Measurements from ENCODE around the gene NDUFS6. TPM values are rescaled to one million over a fixed set of nuclear protein-coding genes. Genes with fewer than 3 reads are reported as not detected.

Gene NDUFS6
- total RNA-seq, result 33.3 TPM
- 100 to 1,000 TPM in 1 of 8 donors, 10 to 100 TPM in 7; 75.7 to 100 (median 86.2) TPM for polyA plus RNA-seq (ENCODE audit: insufficient read depth in 1 of 8, insufficient read length in 8 of 8, low replicate concordance in 1 of 8)
- long read RNA-seq, donor 1, transcript NDUFS6-201 (4 exons, 1,082 nt), result major isoform, 29 of 34 reads
- long read RNA-seq, donor 1, partial matches to known transcripts, result 5 of 34 reads
- long read RNA-seq, donor 1, other reads (novel, unspliced or antisense), result 0 of 34 reads
- long read RNA-seq, donor 2, transcript NDUFS6-201 (4 exons, 1,082 nt), result major isoform, 6 of 7 reads
- long read RNA-seq, donor 2, partial matches to known transcripts, result 0 of 7 reads
- long read RNA-seq, donor 2, other reads (novel, unspliced or antisense), result 0 of 7 reads
- long read RNA-seq, donor 3, transcript NDUFS6-201 (4 exons, 1,082 nt), result major isoform, 42 of 52 reads
- long read RNA-seq, donor 3, partial matches to known transcripts, result 6 of 52 reads
- long read RNA-seq, donor 3, other reads (novel, unspliced or antisense), result 0 of 52 reads
- long read RNA-seq, donor 4, transcript NDUFS6-201 (4 exons, 1,082 nt), result major isoform, 48 of 55 reads
- long read RNA-seq, donor 4, partial matches to known transcripts, result 0 of 55 reads
- long read RNA-seq, donor 4, other reads (novel, unspliced or antisense), result 7 of 55 reads
- long read RNA-seq, donor 5, transcript NDUFS6-201 (4 exons, 1,082 nt), result major isoform, 115 of 154 reads
- long read RNA-seq, donor 5, partial matches to known transcripts, result 27 of 154 reads
- long read RNA-seq, donor 5, other reads (novel, unspliced or antisense), result 10 of 154 reads
- long read RNA-seq, donor 6, transcript NDUFS6-201 (4 exons, 1,082 nt), result major isoform, 98 of 137 reads
- long read RNA-seq, donor 6, partial matches to known transcripts, result 38 of 137 reads
- long read RNA-seq, donor 6, other reads (novel, unspliced or antisense), result 0 of 137 reads
- long read RNA-seq, donor 7, transcript NDUFS6-201 (4 exons, 1,082 nt), result major isoform, 86 of 107 reads
- long read RNA-seq, donor 7, partial matches to known transcripts, result 12 of 107 reads
- long read RNA-seq, donor 7, other reads (novel, unspliced or antisense), result 6 of 107 reads
- long read RNA-seq, donor 8, transcript NDUFS6-201 (4 exons, 1,082 nt), result major isoform, 56 of 73 reads
- long read RNA-seq, donor 8, partial matches to known transcripts, result 15 of 73 reads
- long read RNA-seq, donor 8, other reads (novel, unspliced or antisense), result 0 of 73 reads
- long read RNA-seq, donor 9, transcript NDUFS6-201 (4 exons, 1,082 nt), result major isoform, 60 of 83 reads
- long read RNA-seq, donor 9, partial matches to known transcripts, result 23 of 83 reads
- long read RNA-seq, donor 9, other reads (novel, unspliced or antisense), result 0 of 83 reads
- long read RNA-seq, donor 10, transcript NDUFS6-201 (4 exons, 1,082 nt), result major isoform, 80 of 111 reads
- long read RNA-seq, donor 10, partial matches to known transcripts, result 23 of 111 reads
- long read RNA-seq, donor 10, other reads (novel, unspliced or antisense), result 5 of 111 reads
- long read RNA-seq, donor 11, transcript NDUFS6-201 (4 exons, 1,082 nt), result major isoform, 54 of 67 reads
- long read RNA-seq, donor 11, partial matches to known transcripts, result 6 of 67 reads
- long read RNA-seq, donor 11, other reads (novel, unspliced or antisense), result 5 of 67 reads

- under 1% methylated on average over 65 of the region's 69 CpGs for WGBS (ENCODE audit: insufficient coverage)
- Histone ChIP-seq H3K36me3 (ENCODE audit: control insufficient read depth, insufficient read depth, low read length) (peaks cover 57% of the 10 kb centered on the region), H3K27ac (ENCODE audit: low read length) (peak within 1 kb of the TSS; percentile 89), H3K4me1 (ENCODE audit: control insufficient read depth, insufficient read depth, low read length) (peaks cover 17% of the 10 kb centered on the region), H3K9me3 (replicated peaks; ENCODE audit: control insufficient read depth, low read depth, low read length) (no peaks in the 10 kb centered on the region), H3K4me3 (ENCODE audit: low read length) (peak within 1 kb of the TSS; percentile 98), H3K27me3 (ENCODE audit: control insufficient read depth, insufficient read depth, low read length) (no peaks in the 10 kb centered on the region)
- peak; percentile 84 for DNase-seq
Observed at GRCh38 chr5:1801222-1801966, at the start of gene NDUFS6. Gene NDUFS6 (plus strand): TSS chr5:1801407. CDS start chr5:1801418, 11 bp downstream.

DNA sequence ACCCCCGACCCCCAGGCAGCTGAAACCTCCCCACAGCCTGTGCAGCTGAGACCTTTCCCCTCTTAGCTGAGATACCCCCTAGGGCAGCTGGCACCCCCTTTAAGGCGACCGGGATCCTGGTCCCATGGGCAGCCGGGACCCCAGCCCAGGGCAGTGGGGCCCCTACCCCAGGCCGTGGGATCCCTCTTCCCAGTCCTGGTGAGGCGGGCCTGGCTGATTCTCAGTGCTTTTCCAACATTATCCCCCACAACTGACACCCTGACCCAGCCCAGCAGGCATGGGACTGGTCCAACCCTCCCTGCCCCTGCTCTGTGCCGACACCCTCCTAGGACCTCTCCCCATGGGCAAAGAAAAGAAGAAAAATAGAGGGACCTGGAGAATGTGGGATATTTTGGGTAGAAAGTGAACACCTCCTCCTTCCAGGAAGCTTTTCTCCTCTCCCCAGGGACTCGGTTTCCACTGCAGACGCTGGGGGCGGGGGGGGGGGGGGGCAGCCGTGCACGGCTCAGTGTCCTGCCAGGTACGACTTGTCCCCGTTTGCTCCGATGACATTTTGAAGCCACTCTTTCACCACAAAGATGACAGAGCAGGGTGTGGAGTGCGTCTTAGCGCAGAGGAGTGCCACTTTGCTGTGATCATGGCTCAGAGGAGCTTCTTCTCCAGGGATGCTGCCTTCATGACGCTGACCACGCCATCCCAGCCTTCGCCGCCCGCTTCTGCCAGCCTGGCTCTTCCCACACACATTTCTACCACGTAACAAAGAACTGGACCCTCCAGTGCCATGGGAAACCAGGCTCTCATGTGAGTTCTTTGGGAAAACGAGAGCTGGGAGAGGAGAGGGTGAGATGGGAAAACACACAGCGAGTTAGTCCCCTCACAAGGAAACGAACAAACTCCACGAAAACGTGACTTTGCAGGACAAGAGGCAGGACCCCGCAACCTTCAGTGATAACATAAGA, 49.1 kb upstream of the NDUFS6 start:
- Histone ChIP-seq H3K27me3 (ENCODE audit: control insufficient read depth, insufficient read depth, low read length) (peaks cover 14% of the 10 kb centered on the region), H3K4me3 (ENCODE audit: low read length) (no peak overlapping the region), H3K27ac (ENCODE audit: low read length) (no peak overlapping the region), H3K4me1 (ENCODE audit: control insufficient read depth, insufficient read depth, low read length) (no peaks in the 10 kb centered on the region), H3K9me3 (replicated peaks; ENCODE audit: control insufficient read depth, low read depth, low read length) (no peaks in the 10 kb centered on the region), H3K36me3 (ENCODE audit: control insufficient read depth, insufficient read depth, low read length) (no peaks in the 10 kb centered on the region)
- WGBS (ENCODE audit: insufficient coverage), result 85% methylated on average over 13 of the region's 29 CpGs
- no peak for DNase-seq

GRCh38 chr5:1752881-1753280, 48.3 kb upstream of the NDUFS6 start:
- H3K36me3 ChIP-seq (ENCODE audit: control insufficient read depth, insufficient read depth, low read length), result no peaks in the 10 kb centered on the region
- DNase-seq, result no peak
- H3K27ac ChIP-seq (ENCODE audit: low read length), result no peak overlapping the region
- no peak overlapping the region for H3K4me3 ChIP-seq (ENCODE audit: low read length)
- no peaks in the 10 kb centered on the region for H3K4me1 ChIP-seq (ENCODE audit: control insufficient read depth, insufficient read depth, low read length)
- no peaks in the 10 kb centered on the region for H3K9me3 ChIP-seq (replicated peaks; ENCODE audit: control insufficient read depth, low read depth, low read length)
- H3K27me3 ChIP-seq (ENCODE audit: control insufficient read depth, insufficient read depth, low read length), result peaks cover 14% of the 10 kb centered on the region
- 61% methylated on average over 14 of the region's 16 CpGs for WGBS (ENCODE audit: insufficient coverage)

- Histone ChIP-seq H3K27me3 (ENCODE audit: control insufficient read depth, insufficient read depth, low read length) (peaks cover 14% of the 10 kb centered on the region), H3K9me3 (replicated peaks; ENCODE audit: control insufficient read depth, low read depth, low read length) (no peaks in the 10 kb centered on the region), H3K4me1 (ENCODE audit: control insufficient read depth, insufficient read depth, low read length) (no peaks in the 10 kb centered on the region), H3K27ac (ENCODE audit: low read length) (no peak overlapping the region), H3K4me3 (ENCODE audit: low read length) (no peak overlapping the region), H3K36me3 (ENCODE audit: control insufficient read depth, insufficient read depth, low read length) (no peaks in the 10 kb centered on the region)
- WGBS (ENCODE audit: insufficient coverage), result 79% methylated on average over 8 of the region's 8 CpGs
- DNase-seq, result no peak
Observed at GRCh38 chr5:1753490-1753889, 47.7 kb upstream of the NDUFS6 start.

DNA sequence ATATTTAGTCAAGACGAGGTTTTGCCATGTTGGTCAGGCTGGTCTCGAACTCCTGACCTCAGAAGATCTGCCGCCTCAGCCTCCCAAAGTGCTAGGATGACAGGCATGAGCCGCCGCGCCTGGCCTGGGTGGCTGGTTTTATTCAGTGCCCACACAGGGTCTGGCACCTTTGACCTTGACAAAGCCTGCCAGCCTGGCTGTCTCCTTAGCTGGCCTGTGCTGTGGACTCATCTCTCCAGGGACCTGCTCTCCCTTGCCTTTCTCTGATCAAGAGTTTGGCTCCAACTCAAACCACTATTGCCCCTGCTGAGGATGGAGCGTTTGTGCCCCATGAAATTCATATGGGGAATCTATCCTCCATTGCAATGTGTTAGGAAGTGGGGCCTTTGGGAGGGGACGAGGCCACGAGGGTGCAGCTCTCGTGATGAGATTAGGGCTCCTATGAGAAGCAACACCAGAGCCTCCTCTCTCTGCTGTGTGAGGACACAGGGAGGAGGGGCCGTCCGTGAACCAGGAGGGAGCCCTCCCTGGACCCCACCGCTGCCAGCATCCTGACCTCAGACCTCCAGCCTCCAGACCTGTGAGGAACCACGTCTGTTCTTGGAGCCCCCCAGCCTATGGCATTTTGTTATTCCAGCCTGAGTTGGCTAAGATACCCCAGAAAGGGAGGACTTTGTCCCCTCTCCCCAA, 46.5 kb upstream of the NDUFS6 start:
- DNase-seq, result no peak
- WGBS (ENCODE audit: insufficient coverage), result 79% methylated on average over 11 of the region's 14 CpGs
- H3K4me3 ChIP-seq (ENCODE audit: low read length), result no peak overlapping the region
- no peaks in the 10 kb centered on the region for H3K4me1 ChIP-seq (ENCODE audit: control insufficient read depth, insufficient read depth, low read length)
- no peak overlapping the region for H3K27ac ChIP-seq (ENCODE audit: low read length)
- H3K36me3 ChIP-seq (ENCODE audit: control insufficient read depth, insufficient read depth, low read length), result no peaks in the 10 kb centered on the region
- no peaks in the 10 kb centered on the region for H3K9me3 ChIP-seq (replicated peaks; ENCODE audit: control insufficient read depth, low read depth, low read length)
- H3K27me3 ChIP-seq (ENCODE audit: control insufficient read depth, insufficient read depth, low read length), result peaks cover 15% of the 10 kb centered on the region

- Histone ChIP-seq H3K27ac (ENCODE audit: low read length) (no peak overlapping the region), H3K4me1 (ENCODE audit: control insufficient read depth, insufficient read depth, low read length) (no peaks in the 10 kb centered on the region), H3K4me3 (ENCODE audit: low read length) (no peak overlapping the region), H3K9me3 (replicated peaks; ENCODE audit: control insufficient read depth, low read depth, low read length) (no peaks in the 10 kb centered on the region), H3K36me3 (ENCODE audit: control insufficient read depth, insufficient read depth, low read length) (no peaks in the 10 kb centered on the region), H3K27me3 (ENCODE audit: control insufficient read depth, insufficient read depth, low read length) (peaks cover 17% of the 10 kb centered on the region)
- 35% methylated on average over 10 of the region's 14 CpGs for WGBS (ENCODE audit: insufficient coverage)
- peak; percentile 10 for DNase-seq
Observed at GRCh38 chr5:1755321-1755949, 45.8 kb upstream of the NDUFS6 start.

- Histone ChIP-seq H3K27ac (ENCODE audit: low read length) (no peak overlapping the region), H3K4me3 (ENCODE audit: low read length) (no peak overlapping the region), H3K4me1 (ENCODE audit: control insufficient read depth, insufficient read depth, low read length) (no peaks in the 10 kb centered on the region), H3K9me3 (replicated peaks; ENCODE audit: control insufficient read depth, low read depth, low read length) (no peaks in the 10 kb centered on the region), H3K36me3 (ENCODE audit: control insufficient read depth, insufficient read depth, low read length) (no peaks in the 10 kb centered on the region), H3K27me3 (ENCODE audit: control insufficient read depth, insufficient read depth, low read length) (peaks cover 18% of the 10 kb centered on the region)
- no peak for DNase-seq
- 87% methylated on average over 4 of the region's 11 CpGs for WGBS (ENCODE audit: insufficient coverage)
Observed at GRCh38 chr5:1756481-1756880, 44.7 kb upstream of the NDUFS6 start.

- Histone ChIP-seq H3K4me3 (ENCODE audit: low read length) (no peak overlapping the region), H3K36me3 (ENCODE audit: control insufficient read depth, insufficient read depth, low read length) (no peaks in the 10 kb centered on the region), H3K4me1 (ENCODE audit: control insufficient read depth, insufficient read depth, low read length) (no peaks in the 10 kb centered on the region), H3K9me3 (replicated peaks; ENCODE audit: control insufficient read depth, low read depth, low read length) (no peaks in the 10 kb centered on the region), H3K27me3 (ENCODE audit: control insufficient read depth, insufficient read depth, low read length) (peaks cover 15% of the 10 kb centered on the region), H3K27ac (ENCODE audit: low read length) (no peak overlapping the region)
- no peak for DNase-seq
- 80% methylated on average over 9 of the region's 10 CpGs for WGBS (ENCODE audit: insufficient coverage)
Observed at GRCh38 chr5:1757511-1757910, 43.7 kb upstream of the NDUFS6 start.

Data from muscle of leg (tissue), 16 donors.